ENCODE measurements around the gene STOML3.

DNA sequence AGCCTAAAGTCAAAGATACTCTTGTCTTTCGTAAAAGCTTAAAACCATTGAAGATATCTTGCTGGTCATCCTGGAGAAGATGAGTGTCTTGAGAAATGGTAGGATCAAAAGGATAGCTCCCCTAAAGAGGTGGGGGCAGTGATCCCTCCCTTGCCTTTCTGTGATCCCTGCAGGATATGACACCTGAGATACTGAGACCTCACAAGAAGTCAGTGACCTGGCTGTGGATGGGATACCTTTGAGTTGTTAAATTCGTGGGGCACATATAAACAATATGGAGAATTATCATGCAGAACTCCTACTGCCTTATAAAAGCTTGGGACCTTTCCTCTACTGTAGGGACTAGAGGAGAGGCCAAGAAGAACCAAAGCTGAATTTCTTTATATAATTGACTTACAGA lies 21.4 kb downstream of the STOML3 start:
- TF ChIP-seq, protein P1, sequence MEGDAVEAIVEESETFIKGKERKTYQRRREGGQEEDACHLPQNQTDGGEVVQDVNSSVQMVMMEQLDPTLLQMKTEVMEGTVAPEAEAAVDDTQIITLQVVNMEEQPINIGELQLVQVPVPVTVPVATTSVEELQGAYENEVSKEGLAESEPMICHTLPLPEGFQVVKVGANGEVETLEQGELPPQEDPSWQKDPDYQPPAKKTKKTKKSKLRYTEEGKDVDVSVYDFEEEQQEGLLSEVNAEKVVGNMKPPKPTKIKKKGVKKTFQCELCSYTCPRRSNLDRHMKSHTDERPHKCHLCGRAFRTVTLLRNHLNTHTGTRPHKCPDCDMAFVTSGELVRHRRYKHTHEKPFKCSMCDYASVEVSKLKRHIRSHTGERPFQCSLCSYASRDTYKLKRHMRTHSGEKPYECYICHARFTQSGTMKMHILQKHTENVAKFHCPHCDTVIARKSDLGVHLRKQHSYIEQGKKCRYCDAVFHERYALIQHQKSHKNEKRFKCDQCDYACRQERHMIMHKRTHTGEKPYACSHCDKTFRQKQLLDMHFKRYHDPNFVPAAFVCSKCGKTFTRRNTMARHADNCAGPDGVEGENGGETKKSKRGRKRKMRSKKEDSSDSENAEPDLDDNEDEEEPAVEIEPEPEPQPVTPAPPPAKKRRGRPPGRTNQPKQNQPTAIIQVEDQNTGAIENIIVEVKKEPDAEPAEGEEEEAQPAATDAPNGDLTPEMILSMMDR (IDR thresholded peaks at IDR 0.05; ENCODE audit: low read depth, low read length): no peak
- no peak for TF ChIP-seq EZH2phosphoT487 (IDR thresholded peaks at IDR 0.05; ENCODE audit: low read depth)
